ENCODE measurements around the gene GPR139.

Gene GPR139

GRCh38 chr16:20061132-20061531 is 12.6 kb downstream of the GPR139 start:
- H3K4me3 ChIP-seq (ENCODE audit: low read depth, low read length) = no peak overlapping the region
- DNase-seq (ENCODE audit: low read depth) = no peak
- TF ChIP-seq, protein P1, sequence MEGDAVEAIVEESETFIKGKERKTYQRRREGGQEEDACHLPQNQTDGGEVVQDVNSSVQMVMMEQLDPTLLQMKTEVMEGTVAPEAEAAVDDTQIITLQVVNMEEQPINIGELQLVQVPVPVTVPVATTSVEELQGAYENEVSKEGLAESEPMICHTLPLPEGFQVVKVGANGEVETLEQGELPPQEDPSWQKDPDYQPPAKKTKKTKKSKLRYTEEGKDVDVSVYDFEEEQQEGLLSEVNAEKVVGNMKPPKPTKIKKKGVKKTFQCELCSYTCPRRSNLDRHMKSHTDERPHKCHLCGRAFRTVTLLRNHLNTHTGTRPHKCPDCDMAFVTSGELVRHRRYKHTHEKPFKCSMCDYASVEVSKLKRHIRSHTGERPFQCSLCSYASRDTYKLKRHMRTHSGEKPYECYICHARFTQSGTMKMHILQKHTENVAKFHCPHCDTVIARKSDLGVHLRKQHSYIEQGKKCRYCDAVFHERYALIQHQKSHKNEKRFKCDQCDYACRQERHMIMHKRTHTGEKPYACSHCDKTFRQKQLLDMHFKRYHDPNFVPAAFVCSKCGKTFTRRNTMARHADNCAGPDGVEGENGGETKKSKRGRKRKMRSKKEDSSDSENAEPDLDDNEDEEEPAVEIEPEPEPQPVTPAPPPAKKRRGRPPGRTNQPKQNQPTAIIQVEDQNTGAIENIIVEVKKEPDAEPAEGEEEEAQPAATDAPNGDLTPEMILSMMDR (IDR thresholded peaks at IDR 0.05; ENCODE audit: control insufficient read depth, extremely low read depth, insufficient read depth) = no peak

GRCh38 chr16:20056436-20056835 is 17.3 kb downstream of the GPR139 start:
- H3K4me3 ChIP-seq (ENCODE audit: low read depth, low read length) = no peak overlapping the region
- DNase-seq (ENCODE audit: low read depth) = no peak
- TF ChIP-seq, protein P1 (IDR thresholded peaks at IDR 0.05; ENCODE audit: control insufficient read depth, extremely low read depth, insufficient read depth) = no peak

GRCh38 chr16:20053336-20053735 is 20.4 kb downstream of the GPR139 start:
- DNase-seq (ENCODE audit: low read depth) = no peak
- no peak overlapping the region for H3K4me3 ChIP-seq (ENCODE audit: low read depth, low read length)
- TF ChIP-seq, protein P1 (IDR thresholded peaks at IDR 0.05; ENCODE audit: control insufficient read depth, extremely low read depth, insufficient read depth) = no peak

- DNase-seq (ENCODE audit: low read depth) = no peak
- H3K4me3 ChIP-seq (ENCODE audit: low read depth, low read length) = no peak overlapping the region
- TF ChIP-seq, protein P1 (IDR thresholded peaks at IDR 0.05; ENCODE audit: control insufficient read depth, extremely low read depth, insufficient read depth) = no peak
Observed at GRCh38 chr16:20051611-20052010, 22.1 kb downstream of the GPR139 start.

DNA sequence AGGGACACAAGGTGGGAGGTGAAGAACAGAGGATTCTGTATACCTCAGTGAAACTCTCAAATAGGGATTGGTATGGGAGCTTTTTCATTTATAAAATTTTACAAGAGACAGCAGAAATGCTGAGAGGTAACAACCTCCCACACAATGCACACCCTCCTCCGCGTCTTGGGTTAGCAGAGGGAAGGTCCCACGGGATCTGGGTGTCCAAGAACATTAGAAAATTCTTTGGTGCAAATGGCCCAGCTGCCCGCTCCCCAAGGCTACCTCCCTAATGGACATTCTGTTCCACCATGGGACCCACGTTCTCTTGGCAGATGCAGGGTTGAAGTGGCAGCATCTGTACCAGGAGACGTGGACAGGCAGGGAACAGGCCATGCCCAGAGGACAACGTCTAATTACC is 22.5 kb downstream of the GPR139 start:
- TF ChIP-seq, protein P1 (IDR thresholded peaks at IDR 0.05; ENCODE audit: control insufficient read depth, extremely low read depth, insufficient read depth) = no peak
- no peak for DNase-seq (ENCODE audit: low read depth)
- H3K4me3 ChIP-seq (ENCODE audit: low read depth, low read length) = no peak overlapping the region

GRCh38 chr16:20049831-20050230 is 23.9 kb downstream of the GPR139 start:
- TF ChIP-seq, protein P1 (IDR thresholded peaks at IDR 0.05; ENCODE audit: control insufficient read depth, extremely low read depth, insufficient read depth) = no peak
- H3K4me3 ChIP-seq (ENCODE audit: low read depth, low read length) = no peak overlapping the region
- DNase-seq (ENCODE audit: low read depth) = peak; percentile 79

- no peak for DNase-seq (ENCODE audit: low read depth)
- TF ChIP-seq, protein P1 (IDR thresholded peaks at IDR 0.05; ENCODE audit: control insufficient read depth, extremely low read depth, insufficient read depth) = no peak
- no peak overlapping the region for H3K4me3 ChIP-seq (ENCODE audit: low read depth, low read length)
Observed at GRCh38 chr16:20045886-20046285, 27.8 kb downstream of the GPR139 start.

All from LNCaP clone FGC (cell line).